Esophagus squamous epithelium (tissue), 4 donors: Measurements from ENCODE around the gene NDUFV1.
"Not testable (repeated sequence)": the region's sequence is repeated elsewhere in the genome, so short reads cannot be mapped to it uniquely, and the experiment has no call there.

Experiments
- CTCF ChIP-seq, 6 experiments: fragments of 450-650 bp in 4 of 6; fragments of 200-600 bp in 2 of 6; sonication (generic) in 2 of 6; IDR thresholded peaks; one replicate each; pipeline ENCODE4 v1.5.1; 2016 to 2019; ENCODE audit warnings: antibody characterized with exemption in 6 of 6, mild to moderate bottlenecking in 4 of 6, moderate library complexity in 4 of 6
- POLR2A ChIP-seq, 4 donors: fragments of 450-650 bp; IDR thresholded peaks; one replicate each; pipeline ENCODE4 v1.6.1; 2017; ENCODE audit warnings: antibody characterized with exemption in 4 of 4, mild to moderate bottlenecking in 4 of 4, moderate library complexity in 3 of 4

- not testable (repeated sequence) for TF ChIP-seq CTCF, POLR2A (IDR thresholded peaks at IDR 0.05)
Measured at GRCh38 chr11:67660752-67661151, 54.0 kb downstream of the NDUFV1 start.
